Measurements from ENCODE around the gene NFIB. TPM values are rescaled to one million over a fixed set of nuclear protein-coding genes. Genes with fewer than 3 reads are reported as not detected.

Gene NFIB
- total RNA-seq, 1 donor from 2014 or later, result 76.4 TPM

DNA sequence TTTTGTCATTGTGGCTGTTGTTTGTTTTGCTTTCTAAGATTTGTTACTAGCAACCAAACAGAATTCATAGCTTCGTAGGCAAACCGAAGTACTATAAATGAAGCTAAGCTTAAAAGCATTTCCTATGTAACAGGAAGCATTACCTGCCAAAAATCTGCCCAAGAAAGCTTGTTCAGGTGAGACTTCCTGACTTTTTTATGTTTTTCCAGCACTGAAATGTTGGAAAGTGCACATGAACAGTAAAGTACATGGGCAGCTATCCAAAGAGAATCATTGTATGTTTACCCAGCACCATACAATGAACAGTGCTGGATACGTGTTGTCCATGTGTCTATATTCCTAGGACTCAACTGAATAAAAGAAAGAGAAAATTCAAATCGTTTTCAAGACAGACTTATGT, 247.1 kb downstream of the NFIB start:
- no peak overlapping the region for H3K4me3 Mint-ChIP-seq
- DNase-seq (ENCODE audit: extremely low spot score, unreplicated experiment), result no peak
- no peaks in the 10 kb centered on the region for H3K27me3 Mint-ChIP-seq
- peak overlapping the region; percentile 30 for H3K27ac Mint-ChIP-seq
- peaks cover under 1% of the 10 kb centered on the region for H3K9me3 Mint-ChIP-seq
- no peaks in the 10 kb centered on the region for H3K36me3 Mint-ChIP-seq
- peaks cover 22% of the 10 kb centered on the region for H3K4me1 Mint-ChIP-seq (ENCODE audit: unreplicated experiment)
- TF ChIP-seq, protein P1, sequence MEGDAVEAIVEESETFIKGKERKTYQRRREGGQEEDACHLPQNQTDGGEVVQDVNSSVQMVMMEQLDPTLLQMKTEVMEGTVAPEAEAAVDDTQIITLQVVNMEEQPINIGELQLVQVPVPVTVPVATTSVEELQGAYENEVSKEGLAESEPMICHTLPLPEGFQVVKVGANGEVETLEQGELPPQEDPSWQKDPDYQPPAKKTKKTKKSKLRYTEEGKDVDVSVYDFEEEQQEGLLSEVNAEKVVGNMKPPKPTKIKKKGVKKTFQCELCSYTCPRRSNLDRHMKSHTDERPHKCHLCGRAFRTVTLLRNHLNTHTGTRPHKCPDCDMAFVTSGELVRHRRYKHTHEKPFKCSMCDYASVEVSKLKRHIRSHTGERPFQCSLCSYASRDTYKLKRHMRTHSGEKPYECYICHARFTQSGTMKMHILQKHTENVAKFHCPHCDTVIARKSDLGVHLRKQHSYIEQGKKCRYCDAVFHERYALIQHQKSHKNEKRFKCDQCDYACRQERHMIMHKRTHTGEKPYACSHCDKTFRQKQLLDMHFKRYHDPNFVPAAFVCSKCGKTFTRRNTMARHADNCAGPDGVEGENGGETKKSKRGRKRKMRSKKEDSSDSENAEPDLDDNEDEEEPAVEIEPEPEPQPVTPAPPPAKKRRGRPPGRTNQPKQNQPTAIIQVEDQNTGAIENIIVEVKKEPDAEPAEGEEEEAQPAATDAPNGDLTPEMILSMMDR (conservative IDR thresholded peaks at IDR 0.05), result no peak

DNA sequence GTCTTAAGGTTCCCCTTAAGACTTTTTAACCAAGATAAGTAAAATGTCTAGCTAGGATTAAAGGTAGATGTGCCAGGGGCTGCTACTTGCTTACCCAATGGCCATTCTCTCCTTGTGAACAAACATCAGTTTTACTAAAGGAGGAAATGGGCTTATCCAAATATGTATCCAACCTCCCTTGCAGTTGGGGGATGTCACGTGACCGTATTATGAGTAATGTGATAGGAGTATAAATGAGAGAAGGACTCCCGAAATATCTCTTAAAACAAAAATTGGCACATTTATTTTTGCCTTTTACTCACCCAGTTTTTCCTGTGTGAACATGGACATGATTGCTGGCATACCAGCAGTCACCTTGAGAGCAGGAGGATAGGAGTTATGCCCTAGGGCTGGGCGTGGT, 247.9 kb downstream of the NFIB start:
- Mint-ChIP-seq H3K4me1 (ENCODE audit: unreplicated experiment) (peaks cover 25% of the 10 kb centered on the region), H3K27ac (no peak overlapping the region), H3K36me3 (no peaks in the 10 kb centered on the region), H3K27me3 (no peaks in the 10 kb centered on the region), H3K9me3 (no peaks in the 10 kb centered on the region), H3K4me3 (no peak overlapping the region)
- TF ChIP-seq, protein P1 (conservative IDR thresholded peaks at IDR 0.05), result no peak
- DNase-seq (ENCODE audit: extremely low spot score, unreplicated experiment), result no peak

DNA sequence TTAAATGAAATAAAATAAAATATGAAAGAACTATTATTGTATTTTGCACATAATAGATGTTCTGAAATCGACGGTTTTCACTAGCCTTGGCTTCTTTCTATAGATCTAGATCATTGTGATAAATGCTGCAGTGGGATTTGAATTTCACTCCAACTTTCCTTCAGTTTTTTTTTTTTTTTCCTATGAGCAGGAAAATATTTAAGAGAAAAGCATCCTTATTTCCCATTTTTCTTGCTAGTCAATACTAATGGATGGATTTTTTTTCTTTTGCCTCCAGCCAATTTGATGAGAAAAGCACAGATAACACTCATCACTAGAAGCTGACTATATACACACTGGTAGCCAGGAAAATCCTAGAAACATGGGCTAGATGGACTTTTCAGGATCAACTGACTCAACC, 249.0 kb downstream of the NFIB start:
- H3K4me1 Mint-ChIP-seq (ENCODE audit: unreplicated experiment), result peaks cover 32% of the 10 kb centered on the region
- no peaks in the 10 kb centered on the region for H3K27me3 Mint-ChIP-seq
- DNase-seq (ENCODE audit: extremely low spot score, unreplicated experiment), result no peak
- H3K4me3 Mint-ChIP-seq, result no peak overlapping the region
- TF ChIP-seq, protein P1 (conservative IDR thresholded peaks at IDR 0.05), result no peak
- H3K36me3 Mint-ChIP-seq, result no peaks in the 10 kb centered on the region
- H3K27ac Mint-ChIP-seq, result no peak overlapping the region
- no peaks in the 10 kb centered on the region for H3K9me3 Mint-ChIP-seq

DNA sequence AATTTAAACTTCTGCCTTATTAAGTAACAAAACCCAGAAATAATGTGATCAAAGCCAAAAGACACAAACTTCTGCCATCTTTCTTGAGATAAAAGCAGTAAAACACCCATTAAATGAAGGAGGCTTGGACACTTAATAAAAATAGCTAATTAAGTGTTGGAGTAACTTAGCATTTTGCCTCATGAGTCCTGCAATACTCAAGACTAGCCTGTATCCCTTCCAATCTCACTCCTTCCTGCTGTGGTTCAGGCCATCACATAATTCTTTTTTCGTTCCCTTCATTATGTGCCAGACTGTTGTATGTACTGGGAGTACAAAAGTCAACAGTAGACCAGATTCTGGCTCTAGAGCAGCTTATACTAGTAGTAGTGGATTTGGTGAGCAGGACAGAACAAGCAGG, 250.2 kb downstream of the NFIB start:
- TF ChIP-seq, protein P1 (conservative IDR thresholded peaks at IDR 0.05), result no peak
- no peak overlapping the region for H3K27ac Mint-ChIP-seq
- H3K4me1 Mint-ChIP-seq (ENCODE audit: unreplicated experiment), result peaks cover 32% of the 10 kb centered on the region
- no peak overlapping the region for H3K4me3 Mint-ChIP-seq
- H3K36me3 Mint-ChIP-seq, result no peaks in the 10 kb centered on the region
- H3K27me3 Mint-ChIP-seq, result no peaks in the 10 kb centered on the region
- H3K9me3 Mint-ChIP-seq, result no peaks in the 10 kb centered on the region
- DNase-seq (ENCODE audit: extremely low spot score, unreplicated experiment), result no peak

DNA sequence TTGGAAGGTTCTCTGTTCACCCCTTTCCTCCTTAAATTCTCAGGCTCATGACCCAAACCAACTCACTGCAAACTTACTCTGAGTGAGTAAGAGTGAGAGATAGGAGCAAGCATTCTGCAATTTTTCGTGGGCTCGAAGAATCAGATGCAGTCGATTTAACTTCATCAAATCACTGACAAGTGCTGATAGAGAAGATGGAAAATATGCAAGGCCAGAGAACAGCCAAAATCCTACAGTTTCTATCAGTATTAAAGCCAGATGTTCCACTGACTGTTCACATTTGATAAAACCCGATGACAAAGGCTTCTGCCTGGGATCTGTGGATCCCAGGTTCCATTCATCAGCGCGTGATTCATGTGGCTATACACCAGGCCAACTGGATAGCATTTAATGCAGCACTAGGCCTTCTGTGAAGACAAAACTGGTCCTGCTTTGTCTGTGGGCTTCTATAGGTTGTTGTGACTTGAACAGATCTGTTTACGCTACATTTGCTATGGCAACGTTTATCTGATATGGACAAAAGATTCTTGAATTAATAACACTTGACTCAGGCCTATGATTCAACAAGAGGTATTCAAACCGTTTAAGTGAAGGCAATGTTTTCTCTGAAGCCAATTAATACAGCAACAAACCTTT, 251.2 kb downstream of the NFIB start:
- no peak for DNase-seq (ENCODE audit: extremely low spot score, unreplicated experiment)

More for the DNA sequence above, 251.2 kb downstream of the NFIB start:
- Mint-ChIP-seq H3K4me1 (ENCODE audit: unreplicated experiment) (peaks cover 39% of the 10 kb centered on the region), H3K27me3 (no peaks in the 10 kb centered on the region), H3K36me3 (no peaks in the 10 kb centered on the region), H3K27ac (no peak overlapping the region), H3K4me3 (no peak overlapping the region), H3K9me3 (no peaks in the 10 kb centered on the region)
- TF ChIP-seq, protein P1 (conservative IDR thresholded peaks at IDR 0.05), result no peak
